ENCODE results near the gene SLC45A1.

Gene SLC45A1

GRCh38 chr1:8356256-8357209 lies 38.6 kb downstream of the SLC45A1 start:
- DNase-seq, result no peak

- no peak for DNase-seq
These were observed 39.6 kb downstream of the SLC45A1 start for GRCh38 chr1:8357329-8358101.

DNA sequence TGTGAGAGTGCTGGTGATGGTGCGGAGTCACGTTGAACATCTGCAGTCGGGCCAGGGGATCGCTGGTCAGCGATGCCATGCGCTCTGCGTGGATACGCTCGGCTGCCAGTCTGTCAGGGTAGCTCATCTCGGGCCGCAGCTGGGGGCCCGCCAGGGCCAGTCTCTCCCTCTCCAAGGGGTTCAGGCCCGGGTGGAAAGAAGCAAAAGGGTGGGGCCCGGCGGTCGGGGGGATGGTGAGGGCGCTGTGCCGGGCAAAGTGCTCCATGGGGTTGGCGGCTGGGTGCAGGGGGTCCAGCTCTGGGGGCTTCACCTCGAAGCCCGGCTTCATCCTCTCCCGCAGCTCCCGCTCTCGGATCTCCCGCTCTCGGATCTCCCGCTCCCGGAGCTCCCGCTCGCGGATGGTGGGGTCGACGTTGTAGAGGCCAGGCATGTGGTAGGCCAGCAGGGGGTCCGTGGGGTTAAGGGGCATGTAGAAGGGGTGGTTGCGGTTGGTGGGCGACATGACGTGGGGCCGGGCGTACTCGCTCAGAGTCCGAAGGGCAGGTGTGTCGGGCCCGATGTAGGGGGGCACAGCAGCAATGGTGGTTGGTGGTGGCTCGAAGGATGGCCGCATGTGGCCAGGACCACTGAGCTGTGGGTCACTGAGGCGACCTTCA lies 40.5 kb downstream of the SLC45A1 start:
- DNase-seq, result no peak

DNA sequence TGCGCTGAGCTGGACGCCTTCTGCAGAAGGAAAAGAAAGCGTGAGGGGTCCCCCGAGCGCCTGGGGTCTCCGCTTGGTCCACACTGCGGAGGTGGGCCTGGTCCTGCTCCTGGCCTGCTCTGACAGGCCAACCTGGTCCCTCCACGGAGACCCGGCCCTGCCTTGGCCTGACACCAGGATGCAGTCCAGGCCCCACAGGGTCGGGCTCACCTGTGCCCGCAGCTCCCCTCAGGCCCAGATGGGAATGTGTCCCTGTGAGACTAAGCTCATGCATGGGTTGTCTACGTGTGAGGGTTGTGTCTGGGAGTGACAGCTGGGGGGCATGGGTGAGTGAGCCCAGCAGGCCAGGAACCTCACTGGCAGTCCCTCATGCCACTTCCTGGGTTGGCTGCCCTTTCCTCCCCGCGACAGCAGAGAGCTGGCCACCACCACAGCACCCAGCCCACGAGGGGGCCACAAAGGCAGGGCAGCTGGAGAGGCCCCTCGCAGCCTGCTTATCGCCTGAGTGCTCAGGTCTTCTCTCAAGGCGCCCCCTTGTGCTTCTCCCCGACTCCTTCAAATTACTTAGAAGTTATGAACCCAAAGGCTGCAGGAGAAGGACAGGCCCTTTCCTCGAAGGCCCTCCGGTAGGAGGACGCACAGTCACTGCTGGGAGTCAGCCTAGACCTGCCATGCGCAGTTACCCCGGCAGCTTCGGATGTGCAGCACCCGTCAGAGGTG lies 41.1 kb downstream of the SLC45A1 start:
- no peak for DNase-seq

DNA sequence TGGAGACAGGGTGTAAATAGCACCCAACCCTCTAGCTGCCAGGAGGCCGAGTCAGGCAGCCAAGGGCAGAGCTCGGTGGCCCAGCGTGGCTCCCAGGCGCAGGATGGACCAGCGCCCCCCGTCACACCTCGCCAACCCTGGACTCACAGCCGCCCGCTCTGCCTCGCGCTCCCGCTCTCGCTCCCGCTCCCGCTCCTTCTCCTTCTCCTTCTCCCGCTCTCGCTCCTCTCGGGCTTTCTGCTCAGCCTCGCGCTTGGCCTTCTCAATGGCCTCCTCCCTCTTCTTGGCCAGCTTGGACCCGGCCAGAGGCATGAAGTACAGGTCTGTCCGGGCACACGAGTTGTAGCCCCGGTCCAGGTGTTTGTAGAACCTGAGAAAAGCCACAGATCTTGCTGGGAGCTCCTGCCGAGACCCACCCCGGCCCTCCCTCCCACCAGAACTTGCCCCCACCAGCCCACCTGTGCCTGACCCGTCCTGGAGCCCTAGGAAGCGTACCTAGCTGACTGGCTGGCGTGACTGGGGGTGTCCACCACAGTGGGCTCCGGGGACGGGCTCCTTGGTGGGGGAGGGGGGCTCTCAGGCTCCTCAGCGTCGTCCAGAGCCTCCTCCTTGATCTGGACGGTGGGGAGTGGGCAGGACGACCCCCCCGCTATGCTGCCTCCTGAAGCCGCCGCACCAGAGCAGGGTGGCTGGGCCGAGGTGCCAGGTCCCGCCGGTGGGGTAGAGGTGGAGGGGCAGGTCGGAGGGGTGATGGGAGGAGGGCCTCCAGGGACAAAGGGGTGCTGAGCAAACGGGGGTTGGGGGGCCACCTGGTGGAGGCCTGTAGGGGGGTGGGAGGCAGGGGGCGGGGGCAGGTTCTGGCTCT lies 41.9 kb downstream of the SLC45A1 start:
- DNase-seq, result no peak

DNA sequence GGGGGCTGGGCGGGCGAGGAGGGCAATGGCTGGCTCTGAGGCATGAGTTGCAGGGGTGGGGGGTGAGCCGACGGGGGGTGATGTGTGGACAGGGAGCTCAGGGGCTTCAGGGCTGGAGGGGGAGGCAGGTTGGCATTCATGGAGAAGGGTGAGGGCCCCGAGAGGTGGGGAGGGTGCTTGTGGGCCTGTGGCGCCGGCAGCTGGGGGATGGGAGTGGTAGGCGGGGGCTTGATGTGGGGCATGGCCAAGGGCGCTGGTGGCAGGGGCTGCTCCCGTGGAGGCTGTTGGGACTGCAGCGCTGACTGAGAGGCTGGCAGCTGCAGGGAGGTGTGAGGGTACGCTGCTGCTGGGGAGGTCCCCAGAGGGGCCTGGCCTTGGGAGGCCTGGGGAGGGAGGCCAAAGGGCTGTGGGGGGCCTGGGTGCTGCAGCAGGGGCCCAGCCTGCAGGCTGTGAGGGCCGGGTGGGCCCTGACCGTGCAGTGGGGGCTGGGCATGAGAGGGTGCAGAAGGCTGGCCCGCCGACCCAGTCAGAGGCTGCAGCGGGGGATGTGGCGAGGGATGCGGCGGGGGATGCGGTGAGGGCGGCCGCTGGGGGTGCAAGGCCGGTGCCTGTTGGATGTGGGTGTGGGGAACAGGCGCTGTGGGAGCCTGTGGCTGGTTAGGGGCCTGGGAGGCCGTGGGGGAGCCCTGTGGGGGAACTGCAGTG lies 42.7 kb downstream of the SLC45A1 start:
- DNase-seq, result no peak

DNA sequence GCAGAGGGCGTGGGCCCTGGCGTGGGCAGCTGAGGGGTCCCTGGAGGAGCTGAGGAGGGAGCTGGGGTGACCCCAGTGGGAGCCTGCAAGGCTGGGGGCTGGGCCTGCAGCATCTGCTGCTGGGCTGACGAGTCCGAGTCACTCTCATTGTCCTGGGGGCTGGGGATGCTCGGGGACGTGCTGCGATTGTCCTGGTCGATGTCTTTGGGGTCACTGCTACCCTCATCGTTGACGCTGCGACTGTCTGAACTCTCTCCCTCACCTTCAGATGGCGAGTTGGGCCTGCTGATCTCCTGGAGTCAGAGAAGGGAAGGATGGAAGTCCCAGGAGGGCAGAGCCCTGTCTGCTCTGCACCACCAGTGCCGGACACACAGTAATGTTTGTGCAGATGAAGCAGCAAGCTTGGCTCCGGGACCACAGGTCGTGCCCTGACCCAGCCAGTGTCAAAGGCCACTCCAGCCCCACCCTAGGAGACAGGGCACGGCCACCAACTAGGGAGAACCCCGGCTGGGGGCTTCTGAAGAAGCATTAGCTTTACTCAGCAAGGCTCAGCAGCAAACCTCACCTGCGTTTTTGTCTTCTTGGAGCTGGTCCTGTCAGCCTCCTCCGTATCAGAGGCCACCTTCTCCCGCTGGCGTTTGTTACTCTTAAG lies 43.4 kb downstream of the SLC45A1 start:
- DNase-seq, result no peak

DNA sequence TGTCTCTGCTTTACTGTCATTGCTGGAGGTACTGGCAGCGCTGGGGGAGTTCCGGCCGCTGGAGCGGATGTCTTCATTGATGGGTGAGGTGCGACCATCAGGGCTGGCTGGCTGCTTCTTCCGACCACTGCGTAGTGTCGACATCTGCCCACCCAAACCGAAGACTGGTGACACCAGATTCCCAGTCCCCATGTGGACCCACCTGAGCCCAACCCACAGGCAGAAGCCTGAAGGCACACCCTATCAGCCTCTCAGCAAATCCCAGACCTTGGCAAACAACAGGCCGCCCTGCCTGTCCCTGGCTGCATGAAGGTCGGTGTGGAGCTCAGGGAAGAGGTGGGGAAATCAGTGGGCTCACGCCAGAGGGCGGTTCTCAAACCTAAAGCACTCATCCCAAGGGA lies 44.8 kb downstream of the SLC45A1 start:
- DNase-seq, result no peak

- peak; percentile 28 for DNase-seq
These were observed 45.4 kb downstream of the SLC45A1 start for GRCh38 chr1:8363186-8363766.

- DNase-seq, result peak; percentile 27
These were observed 45.9 kb downstream of the SLC45A1 start for GRCh38 chr1:8363767-8364301.

DNA sequence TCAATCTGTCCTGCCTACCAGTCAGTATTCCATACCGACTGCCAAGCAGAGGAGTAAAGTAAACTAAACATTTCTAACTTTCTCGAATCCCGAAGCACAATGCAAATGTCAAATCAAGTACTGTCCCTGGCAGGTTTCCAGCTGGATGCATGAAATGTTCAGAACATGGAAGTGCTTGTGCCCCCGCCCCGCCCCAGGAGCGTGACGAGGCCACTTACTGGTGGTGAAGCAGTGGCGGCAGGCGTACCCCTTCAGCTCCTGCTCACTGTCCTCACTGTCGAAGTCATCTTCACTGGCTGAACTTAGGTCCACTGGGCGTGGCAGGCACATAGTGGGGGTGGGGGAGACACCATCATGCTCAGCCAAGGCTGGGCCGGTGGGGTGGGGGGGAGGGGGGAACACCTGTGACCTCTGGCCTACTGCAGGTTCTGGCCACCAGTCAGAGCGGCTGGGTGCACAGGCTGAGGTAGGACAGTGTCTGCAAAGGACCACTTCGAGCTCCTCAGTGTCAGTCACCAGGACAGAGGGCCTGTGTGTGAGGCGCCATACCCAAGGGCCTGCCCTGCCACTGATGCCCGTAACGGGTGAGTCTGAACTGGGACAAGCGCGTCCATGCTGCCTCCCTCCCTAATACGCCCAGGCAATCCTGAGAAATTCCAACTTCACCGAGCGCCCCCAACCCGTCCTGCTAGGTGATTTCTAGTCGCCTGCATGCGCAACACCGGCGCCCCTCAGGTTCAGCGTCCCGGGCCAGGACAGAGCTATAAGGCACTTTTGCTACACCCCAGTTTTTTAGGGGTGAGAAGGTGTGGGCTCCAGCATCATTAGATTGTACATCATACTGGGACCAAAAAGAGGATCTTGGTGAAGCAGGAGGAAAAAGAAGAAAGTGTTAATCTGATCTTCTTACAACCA lies 46.9 kb downstream of the SLC45A1 start:
- DNase-seq, result peak; percentile 28

GRCh38 chr1:8365661-8366362 lies 47.9 kb downstream of the SLC45A1 start:
- DNase-seq, result no peak

- DNase-seq, result no peak
These were observed 49.8 kb downstream of the SLC45A1 start for GRCh38 chr1:8367571-8368194.

- DNase-seq, result no peak
These were observed 51.2 kb downstream of the SLC45A1 start for GRCh38 chr1:8368956-8369639.

GRCh38 chr1:8370046-8370881 lies 52.4 kb downstream of the SLC45A1 start:
- peak; percentile 32 for DNase-seq

DNA sequence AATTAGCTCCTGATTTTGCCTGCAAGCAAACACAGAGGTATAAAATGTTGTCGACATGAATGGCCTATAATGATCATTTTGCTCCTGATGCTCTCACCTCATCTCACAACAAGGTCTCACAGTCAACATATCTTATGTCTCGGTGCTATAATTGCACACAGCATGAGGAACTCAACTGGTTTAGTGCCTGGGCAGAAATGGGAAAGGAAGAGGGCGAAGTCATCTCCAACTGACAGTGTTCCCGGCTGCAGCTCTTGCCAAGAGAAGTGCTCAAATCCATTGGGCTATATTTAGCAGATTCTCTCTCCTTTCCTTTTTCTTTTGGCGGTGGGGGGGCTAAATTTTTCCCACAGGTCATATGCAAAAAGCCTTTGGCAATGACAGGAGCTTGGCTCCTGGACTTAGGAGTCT lies 53.0 kb downstream of the SLC45A1 start:
- DNase-seq, result peak; percentile 73

Data from right hindlimb (tissue), 1 donor.